NB4 (cell line): Measurements from ENCODE around the gene RNU6-9.

Experiments
- POLR2A ChIP-seq: IDR thresholded peaks from 2 replicates; pipeline ENCODE4 v1.6.1; 2011; ENCODE audit warnings: mild to moderate bottlenecking; ENCODE audit not compliant: insufficient read length; ENCODE audit errors: extremely low read depth
- TF ChIP-seq, protein P1 (sequence below): IDR thresholded peaks from one replicate; pipeline ENCODE4 v1.5.1; 2012; ENCODE audit warnings: low read depth, low read length

GRCh38 chr19:879711-880438 lies 13.4 kb upstream of the RNU6-9 start:
- TF ChIP-seq, protein P1, sequence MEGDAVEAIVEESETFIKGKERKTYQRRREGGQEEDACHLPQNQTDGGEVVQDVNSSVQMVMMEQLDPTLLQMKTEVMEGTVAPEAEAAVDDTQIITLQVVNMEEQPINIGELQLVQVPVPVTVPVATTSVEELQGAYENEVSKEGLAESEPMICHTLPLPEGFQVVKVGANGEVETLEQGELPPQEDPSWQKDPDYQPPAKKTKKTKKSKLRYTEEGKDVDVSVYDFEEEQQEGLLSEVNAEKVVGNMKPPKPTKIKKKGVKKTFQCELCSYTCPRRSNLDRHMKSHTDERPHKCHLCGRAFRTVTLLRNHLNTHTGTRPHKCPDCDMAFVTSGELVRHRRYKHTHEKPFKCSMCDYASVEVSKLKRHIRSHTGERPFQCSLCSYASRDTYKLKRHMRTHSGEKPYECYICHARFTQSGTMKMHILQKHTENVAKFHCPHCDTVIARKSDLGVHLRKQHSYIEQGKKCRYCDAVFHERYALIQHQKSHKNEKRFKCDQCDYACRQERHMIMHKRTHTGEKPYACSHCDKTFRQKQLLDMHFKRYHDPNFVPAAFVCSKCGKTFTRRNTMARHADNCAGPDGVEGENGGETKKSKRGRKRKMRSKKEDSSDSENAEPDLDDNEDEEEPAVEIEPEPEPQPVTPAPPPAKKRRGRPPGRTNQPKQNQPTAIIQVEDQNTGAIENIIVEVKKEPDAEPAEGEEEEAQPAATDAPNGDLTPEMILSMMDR, result no peak
- no peak for TF ChIP-seq POLR2A
